HG03045 (cell line): ENCODE results near the gene AKR1B1.

Experiments used
- ATAC-seq: cut with Tn5 transposase; IDR thresholded peaks from one replicate; pipeline ENCODE4 v1.9.1; 2021; ENCODE audit warnings: mild to moderate bottlenecking, moderate library complexity; ENCODE audit not compliant: unreplicated experiment

The AKR1B1 gene

GRCh38 chr7:134470864-134471263, 12.0 kb upstream of the AKR1B1 start:
- ATAC-seq = no peak

- no peak for ATAC-seq
These were observed 10.7 kb upstream of the AKR1B1 start for GRCh38 chr7:134469622-134470021.

- ATAC-seq = no peak
These were observed 9.6 kb upstream of the AKR1B1 start for GRCh38 chr7:134468475-134468874.

GRCh38 chr7:134468054-134468453, 9.2 kb upstream of the AKR1B1 start:
- ATAC-seq = no peak

GRCh38 chr7:134465491-134465890, 6.6 kb upstream of the AKR1B1 start:
- no peak for ATAC-seq

- no peak for ATAC-seq
These were observed 5.6 kb upstream of the AKR1B1 start for GRCh38 chr7:134464496-134464895.

GRCh38 chr7:134463751-134464150, 4.9 kb upstream of the AKR1B1 start:
- no peak for ATAC-seq

GRCh38 chr7:134462337-134462925, 3.5 kb upstream of the AKR1B1 start:
- ATAC-seq = no peak

- ATAC-seq = no peak
These were observed 3.0 kb upstream of the AKR1B1 start for GRCh38 chr7:134461916-134462315.

- no peak for ATAC-seq
These were observed 1.1 kb upstream of the AKR1B1 start for GRCh38 chr7:134459981-134460380.

- ATAC-seq = peak; percentile 52
These were observed 527 bp downstream of the AKR1B1 start for GRCh38 chr7:134458341-134458805.

GRCh38 chr7:134457210-134457609, 1.7 kb downstream of the AKR1B1 start:
- no peak for ATAC-seq

GRCh38 chr7:134454277-134454676, 4.6 kb downstream of the AKR1B1 start:
- no peak for ATAC-seq

- no peak for ATAC-seq
These were observed 5.4 kb downstream of the AKR1B1 start for GRCh38 chr7:134453518-134453917.

- ATAC-seq = no peak
These were observed 5.9 kb downstream of the AKR1B1 start for GRCh38 chr7:134452991-134453473.

GRCh38 chr7:134452419-134452838, 6.5 kb downstream of the AKR1B1 start:
- ATAC-seq = no peak

GRCh38 chr7:134451656-134452055, 7.2 kb downstream of the AKR1B1 start:
- no peak for ATAC-seq

- ATAC-seq = no peak
These were observed 8.5 kb downstream of the AKR1B1 start for GRCh38 chr7:134450294-134451000.

- ATAC-seq = no peak
These were observed 9.2 kb downstream of the AKR1B1 start for GRCh38 chr7:134449680-134450079.

GRCh38 chr7:134448356-134449229, 10.3 kb downstream of the AKR1B1 start:
- no peak for ATAC-seq

- no peak for ATAC-seq
These were observed 11.5 kb downstream of the AKR1B1 start for GRCh38 chr7:134447383-134447782.
